Smooth muscle cell of trachea (primary cell): ENCODE data around the gene PTPN14. TPM values are rescaled to one million over a fixed set of nuclear protein-coding genes. Genes with fewer than 3 reads are reported as not detected.

Source experiments
- total RNA-seq: library from RNA; depleted of rRNA; stranded (reverse); fragments of >200 nt; gene quantifications from 2 replicates; pipeline ENCODE4 v1.2.1, GENCODE V29; 2014

PTPN14 gene
- 43.5 and 55.0 TPM in 2 replicates for total RNA-seq

GRCh38 chr1:214551436-214552173 is at the start of gene PTPN14:
PTPN14 (minus strand) TSS chr1:214551602; CDS start chr1:214464803, 86,799 bp downstream.

Other genes starting within 250 kb of the PTPN14 start
- gene CENPF, start 51.6 kb upstream of the PTPN14 start, total RNA-seq: 3.8 and 82.8 TPM in 2 replicates